Loucy (cell line): ENCODE measurements around the gene CYYR1.

Source experiments
- CTCF ChIP-seq: fragments of 200-600 bp; sonication (generic); conservative IDR thresholded peaks from 2 replicates; pipeline ENCODE4 v1.5.1; 2014; ENCODE audit warnings: mild to moderate bottlenecking, antibody characterized with exemption, low read length
- EZH2phosphoT487 ChIP-seq: fragments of 200-600 bp; IDR thresholded peaks from 2 replicates; pipeline ENCODE4 v1.6.1; 2018; ENCODE audit warnings: antibody characterized with exemption, mild to moderate bottlenecking, moderate library complexity, borderline replicate concordance

GRCh38 chr21:26529526-26529925 is 43.6 kb downstream of the CYYR1 start:
- TF ChIP-seq CTCF (no peak), EZH2phosphoT487 (no peak)
